Left lobe of liver (tissue), 2 donors: ENCODE data around the gene RIPPLY2. TPM values are rescaled to one million over a fixed set of nuclear protein-coding genes. Genes with fewer than 3 reads are reported as not detected.
"Not testable (repeated sequence)": the region's sequence is repeated elsewhere in the genome, so short reads cannot be mapped to it uniquely, and the experiment has no call there.

ENCODE experiments used
- ATAC-seq: fragments of 200-7000 bp; cut with Tn5 transposase; one replicate; pipeline ENCODE4 v1.9.1; 2020; ENCODE audit warnings: mild to moderate bottlenecking, moderate library complexity
- DNase-seq: peaks from one replicate; pipeline ENCODE4 v3.0.0-alpha.2; 2020; ENCODE audit warnings: low spot score
- total RNA-seq: library from RNA; stranded (reverse); gene quantifications from one replicate; pipeline ENCODE4 v1.2.1, GENCODE V29; 2021
- donor health status: DM: no; HTN: no; CAD: no; lungs with moderate emphysema.
- donor health status: DM: no; HTN: yes; CAD: no.

The RIPPLY2 gene, protein sequence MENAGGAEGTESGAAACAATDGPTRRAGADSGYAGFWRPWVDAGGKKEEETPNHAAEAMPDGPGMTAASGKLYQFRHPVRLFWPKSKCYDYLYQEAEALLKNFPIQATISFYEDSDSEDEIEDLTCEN
- not detected for total RNA-seq

DNA sequence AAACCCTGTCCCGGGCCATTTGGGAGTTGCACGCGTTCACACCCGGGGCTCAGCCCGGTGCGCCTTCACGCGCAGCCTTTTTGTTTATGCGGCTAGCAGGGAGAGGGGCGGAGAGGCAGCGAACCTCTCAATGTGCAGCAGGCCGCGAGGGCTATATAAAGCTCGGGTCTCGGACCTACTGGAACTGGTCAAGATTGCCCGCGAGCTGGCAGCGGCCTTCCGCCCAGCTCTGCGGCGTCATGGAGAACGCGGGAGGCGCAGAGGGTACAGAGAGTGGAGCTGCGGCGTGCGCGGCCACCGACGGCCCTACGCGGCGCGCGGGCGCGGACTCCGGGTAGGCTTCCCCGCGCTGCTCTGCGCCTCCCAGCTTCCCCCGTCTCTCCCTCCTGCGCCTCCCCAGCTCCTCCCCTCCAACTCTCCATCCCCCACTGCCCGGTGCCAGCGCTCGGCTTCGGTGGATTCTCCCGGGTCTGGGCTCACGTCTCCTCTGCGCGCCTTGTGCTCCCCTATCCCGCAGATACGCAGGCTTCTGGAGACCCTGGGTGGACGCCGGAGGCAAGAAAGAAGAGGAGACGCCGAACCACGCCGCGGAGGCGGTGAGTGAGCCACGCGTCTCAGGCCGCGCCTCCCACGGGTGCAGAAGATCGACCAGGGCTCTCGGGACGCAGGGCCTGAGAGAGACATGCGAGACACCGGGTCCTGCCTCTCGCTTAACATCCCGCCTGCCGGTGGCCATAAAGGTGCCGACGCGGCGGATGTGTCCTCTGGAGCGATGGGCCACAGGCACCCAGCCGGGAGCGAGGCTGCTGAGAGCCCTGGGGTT is at the start of gene RIPPLY2:
RIPPLY2 (plus strand) TSS at position 183 of the 823 bp plus-strand sequence; CDS start at position 240, 57 bp downstream.
- ATAC-seq (peak; percentile 41), DNase-seq (no peak)

DNA sequence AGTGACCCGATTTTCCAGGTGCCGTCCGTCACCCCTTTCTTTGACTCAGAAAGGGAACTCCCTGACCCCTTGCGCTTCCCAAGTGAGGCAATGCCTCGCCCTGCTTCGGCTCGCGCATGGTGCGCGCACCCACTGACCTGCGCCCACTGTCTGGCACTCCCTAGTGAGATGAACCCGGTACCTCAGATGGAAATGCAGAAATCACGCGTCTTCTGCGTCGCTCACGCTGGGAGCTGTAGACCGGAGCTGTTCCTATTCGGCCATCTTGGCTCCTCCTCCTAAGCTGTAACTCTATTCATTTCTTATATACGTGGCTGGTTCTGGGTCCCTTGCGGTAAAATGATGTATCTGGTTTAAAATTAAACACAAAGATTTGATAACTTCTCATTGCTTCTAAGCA is 49.7 kb upstream of the RIPPLY2 start:
- DNase-seq, ATAC-seq: not testable (repeated sequence)

DNA sequence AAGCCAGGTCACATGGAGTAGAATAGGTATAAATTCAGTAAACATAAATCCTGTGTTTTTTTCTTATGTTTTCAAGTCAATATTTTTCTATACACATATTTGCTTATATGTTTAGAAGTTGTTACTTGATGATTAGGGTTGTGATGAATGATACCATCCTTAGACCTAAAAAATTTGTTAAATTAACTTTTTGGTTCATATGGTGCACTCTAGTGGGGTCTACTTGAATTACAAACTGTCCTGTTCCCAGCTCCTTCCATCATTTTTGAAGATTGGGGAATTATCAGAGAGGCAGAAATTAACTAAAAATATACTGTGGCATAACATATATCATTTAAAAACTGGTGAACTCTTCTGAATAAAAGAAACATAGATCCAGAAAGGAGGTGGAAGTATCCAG is 48.3 kb upstream of the RIPPLY2 start:
- no peak for ATAC-seq
- no peak for DNase-seq

DNA sequence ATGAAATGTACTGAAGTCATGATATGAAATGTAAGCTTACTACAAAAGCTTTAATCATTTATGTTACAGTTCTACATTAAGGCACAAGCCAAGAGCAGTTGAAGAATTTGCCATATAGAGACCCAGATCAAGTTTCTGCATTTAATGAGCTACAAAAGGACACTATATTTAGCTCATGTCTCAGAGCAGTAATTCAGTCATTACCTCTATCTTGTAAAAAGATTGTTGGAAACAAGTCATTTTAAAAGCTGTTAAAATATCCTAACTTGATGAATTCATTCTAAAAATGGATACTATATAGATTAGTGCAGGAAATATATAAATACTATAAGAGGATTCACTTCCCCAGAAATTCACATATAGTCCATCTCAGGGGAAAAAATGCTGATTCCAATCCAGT is 45.2 kb upstream of the RIPPLY2 start:
- ATAC-seq (no peak), DNase-seq (no peak)

DNA sequence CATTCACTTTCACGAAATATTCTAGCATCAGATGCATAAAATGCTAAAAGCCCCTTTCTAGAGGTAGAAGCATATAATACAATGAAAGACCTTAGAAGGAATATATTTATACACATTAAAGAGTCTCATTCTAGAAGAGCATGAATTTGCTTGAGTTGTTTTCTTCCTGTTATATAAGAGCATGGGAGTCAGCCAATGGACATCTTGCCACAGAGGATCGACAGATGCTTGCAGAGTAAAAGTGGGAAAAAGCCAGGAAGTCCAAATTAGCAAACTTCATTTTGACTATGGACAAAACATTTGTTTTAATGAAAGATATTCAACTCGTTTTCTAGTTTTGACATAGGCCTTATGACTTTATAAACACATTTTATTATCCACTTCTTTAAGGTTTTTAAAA is 44.2 kb upstream of the RIPPLY2 start:
- DNase-seq (no peak), ATAC-seq (no peak)

DNA sequence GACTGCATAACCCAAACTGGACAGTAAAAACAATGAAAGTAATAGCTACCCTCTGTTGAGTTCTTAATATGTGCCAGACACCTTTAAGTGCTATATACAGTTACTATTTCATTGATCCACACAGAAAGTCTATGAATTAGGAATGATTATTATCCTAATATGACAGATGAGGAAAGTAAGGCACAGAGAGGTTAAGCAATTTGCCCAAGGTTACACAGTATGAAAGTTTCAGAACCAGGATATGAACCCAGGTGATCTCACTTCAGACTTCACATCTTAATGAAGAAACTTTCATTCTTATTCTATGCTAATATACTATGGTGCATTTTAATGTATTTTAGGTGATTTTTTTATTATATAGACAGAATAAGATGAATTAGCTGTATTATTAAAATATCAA is 40.6 kb upstream of the RIPPLY2 start:
- ATAC-seq (no peak), DNase-seq (no peak)

DNA sequence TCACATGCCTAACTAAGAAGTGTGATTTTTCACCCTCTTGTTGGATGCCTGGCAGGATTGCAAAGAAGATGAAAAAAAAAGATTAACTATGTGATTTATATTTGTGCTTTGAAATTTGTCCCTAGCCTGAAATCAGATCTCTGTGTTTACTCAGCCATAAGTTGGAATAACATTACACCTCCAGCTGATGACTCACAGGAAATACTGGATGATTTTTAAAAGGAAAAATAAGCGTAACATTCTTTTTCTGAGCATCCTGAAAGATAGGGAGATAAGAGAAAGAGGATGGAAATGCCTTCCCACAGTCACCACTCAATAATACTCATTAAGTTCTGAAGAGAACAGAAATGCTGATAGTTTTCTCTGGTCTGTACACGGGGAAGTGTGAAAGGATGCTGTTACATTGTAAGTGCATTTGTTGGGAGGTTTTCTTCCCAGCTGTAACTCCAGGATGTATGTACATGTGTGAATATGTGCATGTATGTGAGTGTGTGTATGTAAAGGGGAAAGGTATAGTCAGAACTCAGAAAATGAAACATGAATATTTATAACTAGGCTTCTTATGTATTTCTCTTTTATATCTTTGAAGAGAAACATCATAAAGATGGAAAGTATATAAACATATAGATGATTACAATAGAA is 37.4 kb upstream of the RIPPLY2 start:
- no peak for DNase-seq
- no peak for ATAC-seq

DNA sequence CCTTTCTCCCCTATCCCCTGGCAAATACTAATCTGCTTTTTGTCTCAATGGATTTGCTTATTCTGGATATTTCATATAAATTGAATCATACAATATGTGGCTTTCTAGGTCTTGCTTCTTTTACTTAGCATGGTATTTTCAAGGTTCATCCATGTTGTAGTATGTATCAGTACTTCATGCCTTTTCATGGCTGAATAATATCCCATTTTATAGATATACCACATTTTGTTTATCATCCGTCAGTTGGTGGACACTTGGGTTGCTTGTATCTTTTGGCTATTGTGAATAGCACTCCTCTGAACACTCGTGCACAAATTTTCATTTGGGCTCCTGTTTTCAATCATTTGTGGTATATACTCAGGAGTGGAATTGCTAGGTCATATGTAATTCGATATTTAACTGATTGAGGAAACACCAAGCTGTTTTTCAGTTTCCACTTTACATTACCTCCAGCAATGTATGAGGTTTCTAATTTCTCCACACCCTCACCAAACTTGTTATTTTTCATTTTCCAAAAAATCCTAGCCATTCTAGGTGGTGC is 30.5 kb upstream of the RIPPLY2 start:
- ATAC-seq (no peak), DNase-seq (no peak)

DNA sequence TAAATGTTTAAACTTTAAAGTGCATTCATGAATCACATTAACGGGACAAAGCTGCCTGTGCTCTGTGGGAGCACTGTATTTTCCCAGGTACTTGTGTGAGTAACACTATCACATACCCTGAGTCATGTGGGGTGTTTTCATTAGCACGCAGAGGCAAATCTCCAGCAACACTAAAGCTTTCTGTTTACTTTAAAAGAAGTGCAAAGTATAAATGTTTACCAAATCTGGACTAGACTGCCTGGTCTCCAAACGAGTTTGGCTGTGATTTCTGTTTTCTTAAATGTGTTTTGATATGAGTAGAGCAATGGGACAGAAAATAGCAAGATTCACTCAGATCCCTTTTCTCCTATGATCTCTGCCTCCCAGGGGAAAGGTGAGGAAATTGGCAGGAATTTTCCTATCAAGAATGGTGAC is 28.8 kb upstream of the RIPPLY2 start:
- DNase-seq (no peak), ATAC-seq (no peak)

DNA sequence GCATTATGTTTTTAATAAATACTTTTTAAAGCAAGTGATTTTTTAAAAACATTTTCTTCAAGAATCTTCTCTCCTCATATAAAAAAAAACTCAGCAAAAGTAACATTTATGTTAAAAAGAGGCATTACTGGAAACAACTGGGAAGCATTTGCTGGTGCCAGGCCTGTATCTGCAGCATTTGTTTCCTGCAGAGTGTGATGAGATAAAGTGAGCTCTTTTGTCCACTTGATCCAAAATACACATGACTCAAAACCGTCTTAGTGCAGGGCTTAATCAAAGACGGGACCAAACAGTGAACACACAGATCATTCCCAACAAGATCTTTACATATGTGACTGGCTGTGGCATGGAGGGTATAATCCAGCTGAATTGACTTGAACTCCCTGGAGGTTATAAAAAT is 28.3 kb upstream of the RIPPLY2 start:
- DNase-seq (no peak), ATAC-seq (no peak)

DNA sequence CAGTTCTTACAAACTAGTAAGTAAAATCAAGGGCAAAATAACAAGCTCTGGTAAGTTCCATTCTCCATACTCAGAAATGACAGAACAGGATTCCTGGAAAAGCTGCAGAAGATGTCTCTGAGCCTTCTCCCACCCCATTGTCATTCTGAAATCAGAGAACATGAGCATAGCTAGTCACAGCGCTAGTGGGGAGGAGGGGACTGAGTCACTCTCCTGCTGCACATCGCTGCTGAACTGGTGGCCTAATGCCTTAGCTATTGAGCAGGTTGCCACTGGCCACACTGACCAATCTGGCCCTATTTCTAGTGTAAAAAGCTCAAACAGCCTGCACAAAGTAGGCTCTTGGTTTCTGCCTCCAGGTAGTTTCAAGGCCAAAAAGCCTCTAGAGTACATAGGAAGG is 26.1 kb upstream of the RIPPLY2 start:
- no peak for DNase-seq
- ATAC-seq, result no peak

DNA sequence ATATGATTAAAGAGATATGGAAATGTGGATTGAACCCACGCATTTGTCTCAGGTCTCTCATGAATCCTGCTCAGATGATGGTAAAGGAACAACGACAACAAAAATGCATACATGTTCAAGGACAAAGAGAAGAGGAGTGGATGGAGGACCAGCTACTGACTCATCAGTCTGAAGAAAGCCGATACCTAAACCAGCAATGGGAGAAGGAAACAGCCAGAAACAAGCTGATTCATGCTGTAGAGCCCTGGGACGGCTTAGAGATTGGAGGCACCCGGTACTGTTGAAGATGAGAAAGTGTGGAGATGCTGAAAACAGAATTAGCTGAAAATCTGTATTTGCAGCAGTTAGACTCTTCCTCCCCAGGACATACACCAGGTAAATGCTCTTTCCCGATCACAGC is 14.4 kb upstream of the RIPPLY2 start:
- no peak for ATAC-seq
- no peak for DNase-seq

DNA sequence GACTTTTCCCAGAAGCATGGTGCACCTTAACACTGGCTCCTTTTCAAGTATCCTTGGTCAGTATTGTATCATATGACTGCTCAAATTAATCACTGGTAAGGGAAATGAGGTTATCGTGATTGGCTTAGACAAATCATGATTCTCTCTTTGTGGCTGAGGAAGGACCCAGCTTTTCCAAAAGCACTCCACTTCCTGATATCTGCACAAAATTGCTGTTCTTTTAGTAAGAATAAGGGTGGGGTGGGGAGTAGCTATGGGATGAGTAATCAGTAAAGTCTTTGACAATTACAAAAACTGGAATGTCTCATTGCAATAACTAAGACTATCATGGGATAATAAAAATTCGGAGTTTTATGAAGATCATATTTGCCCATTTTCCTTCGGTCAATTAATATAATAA is 9.0 kb upstream of the RIPPLY2 start:
- DNase-seq (no peak), ATAC-seq (no peak)

DNA sequence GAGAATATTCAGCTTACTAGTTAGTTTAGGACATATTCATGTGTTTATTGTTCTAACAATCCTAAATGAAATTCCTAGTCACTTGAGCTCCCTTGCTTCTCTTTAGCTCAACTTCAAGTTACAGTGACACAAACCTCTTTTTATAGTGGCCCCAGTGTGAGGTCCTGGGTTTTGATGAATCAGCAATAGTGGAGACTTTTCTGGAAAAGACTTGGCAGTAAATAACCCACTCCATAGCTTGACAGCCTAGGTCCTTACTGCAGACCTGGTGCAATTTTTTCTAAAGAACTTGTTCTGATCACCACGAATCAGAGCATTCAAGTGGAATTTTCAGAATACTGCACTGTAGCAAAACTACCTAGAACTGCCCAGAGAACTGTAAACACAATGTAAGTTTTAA is 6.9 kb upstream of the RIPPLY2 start:
- DNase-seq (no peak), ATAC-seq (no peak)

DNA sequence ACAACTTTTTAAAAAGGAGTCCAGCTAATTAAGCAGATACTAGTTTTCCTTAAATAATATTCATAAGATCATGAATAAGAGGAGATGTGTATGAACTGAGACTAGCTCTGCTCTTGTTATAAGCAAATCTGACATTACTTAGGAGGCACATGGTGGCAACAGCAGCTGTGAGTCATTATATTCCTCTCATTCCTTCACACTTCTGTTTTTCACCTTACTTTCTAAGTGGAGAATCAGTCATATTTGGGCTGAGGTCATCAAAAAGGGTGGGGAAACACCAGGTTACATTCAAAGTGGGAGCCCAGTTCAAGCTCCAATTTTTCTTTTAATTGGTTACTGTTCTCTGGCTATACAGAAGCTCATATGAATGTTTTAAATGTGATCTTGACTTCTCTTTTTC is 6.0 kb upstream of the RIPPLY2 start:
- ATAC-seq (no peak), DNase-seq (no peak)

DNA sequence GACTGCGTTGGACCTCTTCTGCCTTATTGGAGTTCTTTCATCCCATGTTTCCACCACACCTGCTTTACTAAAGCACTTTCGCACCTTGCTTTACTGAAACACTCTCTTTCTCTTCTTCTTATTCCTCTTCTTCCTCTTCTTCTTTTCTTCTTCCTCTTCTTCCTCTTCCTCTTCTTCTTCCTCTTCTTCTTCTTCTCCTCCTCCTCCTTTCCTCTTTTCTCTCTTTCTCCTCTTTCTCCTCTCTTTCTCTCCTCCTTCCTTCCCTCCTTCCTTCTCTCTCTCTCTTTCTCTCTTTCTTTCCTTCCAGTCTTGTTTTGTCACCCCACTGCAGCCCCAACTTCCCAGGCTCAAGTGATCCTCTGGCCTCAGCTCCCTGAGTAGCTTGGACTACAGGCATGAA is 4.0 kb upstream of the RIPPLY2 start:
- ATAC-seq (no peak), DNase-seq (no peak)

DNA sequence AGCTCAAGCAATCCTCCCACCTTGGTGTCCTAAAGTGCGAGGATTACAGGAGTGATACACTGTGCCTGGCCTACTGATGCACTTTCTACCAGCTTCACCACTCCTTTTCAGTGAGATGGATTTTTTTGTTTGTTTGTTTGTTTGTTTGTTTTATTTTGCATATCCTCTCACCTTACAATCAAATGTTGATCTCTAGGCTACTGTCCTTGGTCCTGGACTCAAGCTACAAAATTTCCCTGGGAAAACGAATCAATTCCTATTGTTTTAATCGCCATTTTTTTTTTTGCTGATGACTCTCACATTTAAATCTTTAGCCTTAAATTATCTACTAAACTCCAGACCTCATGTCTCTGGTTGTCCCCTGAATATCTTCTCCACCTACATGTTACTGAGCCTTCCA is 3.5 kb upstream of the RIPPLY2 start:
- ATAC-seq, result no peak
- no peak for DNase-seq

DNA sequence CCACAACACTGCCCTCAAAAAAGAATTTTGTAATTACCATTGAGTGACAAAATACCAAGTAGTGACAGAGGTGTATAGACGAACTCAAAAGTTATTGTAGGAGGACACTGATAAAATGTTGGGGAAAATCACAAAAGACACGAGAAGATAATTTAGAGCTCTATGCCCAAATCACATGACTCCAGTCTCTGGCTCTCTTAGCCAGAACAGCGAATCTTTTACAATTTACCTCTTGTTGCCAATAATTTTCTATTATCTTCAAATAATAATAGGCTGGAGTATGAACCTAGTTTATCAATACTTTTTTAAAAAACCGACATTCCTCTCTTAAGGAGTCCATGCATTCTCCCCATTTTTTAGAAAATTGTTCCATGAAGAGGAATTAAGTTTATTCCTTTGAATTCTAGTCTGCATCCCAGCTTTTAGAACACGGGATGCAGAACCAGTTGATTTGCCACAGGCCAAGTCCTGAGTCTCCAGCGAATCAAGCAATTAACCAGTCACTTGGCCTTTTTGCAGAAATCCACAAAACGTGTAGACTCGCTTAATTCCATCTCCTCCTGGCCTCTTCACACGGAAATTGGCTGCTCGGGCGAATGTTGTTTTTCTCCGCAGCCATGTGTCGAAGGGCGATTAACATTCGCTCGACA is 507 bp upstream of the RIPPLY2 start:
- no peak for ATAC-seq
- DNase-seq, result no peak

DNA sequence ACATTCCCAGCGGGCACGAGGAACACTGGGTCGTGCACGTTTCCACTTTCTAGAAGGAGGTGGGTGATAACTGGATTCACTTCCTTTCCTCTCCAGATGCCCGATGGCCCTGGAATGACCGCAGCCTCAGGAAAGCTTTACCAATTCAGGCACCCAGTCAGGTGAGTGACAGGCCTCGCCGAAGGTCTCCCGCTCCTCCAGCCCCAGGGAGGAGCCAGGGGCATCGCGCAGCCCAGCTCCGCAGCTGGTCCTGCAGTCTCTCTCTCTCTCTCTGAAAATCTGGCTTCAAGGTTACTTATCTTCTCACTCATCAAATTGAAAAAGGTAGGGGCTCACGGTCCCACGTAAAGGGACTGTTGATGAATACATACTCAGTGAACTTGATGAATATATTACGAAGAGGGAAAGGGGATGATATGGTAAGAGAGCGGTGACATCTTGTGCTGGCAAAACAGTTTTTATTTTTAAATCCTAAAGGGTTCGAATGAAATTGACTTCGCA is 891 bp downstream of the RIPPLY2 start:
- DNase-seq, result no peak
- ATAC-seq, result no peak

DNA sequence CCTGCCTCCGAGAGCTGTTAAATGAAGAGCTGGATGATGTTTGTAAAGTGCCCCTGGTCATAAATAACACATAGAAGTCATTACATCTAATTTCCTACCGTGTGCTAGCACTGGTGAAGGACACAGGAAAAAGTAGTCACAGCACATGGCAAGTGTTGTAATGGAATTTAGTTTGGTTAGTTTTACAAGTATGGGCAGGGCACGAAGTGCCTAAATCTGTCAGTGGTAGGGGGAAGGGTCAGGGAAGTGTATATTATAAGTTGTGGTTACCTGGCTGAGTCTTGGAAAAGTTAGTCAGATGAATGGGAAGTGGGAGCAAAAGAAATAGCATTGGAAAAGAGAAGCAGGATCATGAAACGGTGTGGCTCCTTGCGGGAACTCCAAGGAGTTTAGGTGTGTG is 1.6 kb downstream of the RIPPLY2 start:
- ATAC-seq, result no peak
- no peak for DNase-seq
